Body of pancreas (tissue), 4 donors: ENCODE data around the gene SRRM2.

ENCODE experiments used
- POLR2A ChIP-seq, 3 donors: fragments of 450-650 bp; IDR thresholded peaks; one replicate each; pipeline ENCODE4 v1.6.1; 2016; ENCODE audit warnings: antibody characterized with exemption in 3 of 3, mild to moderate bottlenecking in 2 of 3
- TF ChIP-seq, protein P1 (sequence below), 7 experiments: fragments of 450-650 bp in 4 of 7; fragments of 200-600 bp in 3 of 7; sonication (generic) in 3 of 7; IDR thresholded peaks; one replicate each; pipeline ENCODE4 v1.5.1; 2016 to 2019; ENCODE audit warnings: antibody characterized with exemption in 7 of 7

DNA sequence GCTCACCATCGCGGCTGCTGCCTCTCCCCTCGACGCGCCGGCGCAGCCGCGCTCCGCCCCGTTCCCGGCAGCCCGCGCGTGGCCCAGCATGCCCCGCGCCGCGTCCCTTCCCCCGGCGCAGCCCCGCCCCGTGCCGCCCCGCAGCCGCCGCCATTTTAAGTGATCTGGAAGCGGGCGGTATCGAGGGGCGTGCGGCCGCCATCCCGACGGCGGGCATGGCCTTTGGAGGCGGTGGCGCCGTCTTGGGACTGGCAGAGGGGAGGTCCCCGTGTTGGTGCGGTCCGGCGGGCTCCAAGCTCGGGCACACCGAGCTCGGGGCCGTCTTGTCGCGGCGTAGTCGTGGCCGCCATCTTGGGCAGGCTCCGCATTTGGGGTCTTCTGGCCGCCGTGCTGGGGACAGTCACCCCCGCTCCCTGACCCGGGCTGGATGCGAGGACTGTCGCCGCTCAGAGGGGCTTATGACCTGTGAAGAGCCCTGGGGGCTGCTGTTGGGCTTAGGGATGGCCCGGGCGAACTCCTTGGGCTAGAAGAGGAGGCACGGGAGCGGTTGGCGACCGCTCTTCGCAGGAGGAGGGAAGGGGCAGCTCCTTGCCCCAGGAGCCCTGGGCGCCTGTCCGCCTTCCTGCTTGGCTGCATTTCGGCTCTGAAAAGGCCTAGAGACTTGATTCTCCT, 24.9 kb downstream of the SRRM2 start, which contains the start of gene ELOB:
- peak; percentile 65 to 73 (median 70) for TF ChIP-seq POLR2A (IDR thresholded peaks at IDR 0.05)
- TF ChIP-seq, protein P1, sequence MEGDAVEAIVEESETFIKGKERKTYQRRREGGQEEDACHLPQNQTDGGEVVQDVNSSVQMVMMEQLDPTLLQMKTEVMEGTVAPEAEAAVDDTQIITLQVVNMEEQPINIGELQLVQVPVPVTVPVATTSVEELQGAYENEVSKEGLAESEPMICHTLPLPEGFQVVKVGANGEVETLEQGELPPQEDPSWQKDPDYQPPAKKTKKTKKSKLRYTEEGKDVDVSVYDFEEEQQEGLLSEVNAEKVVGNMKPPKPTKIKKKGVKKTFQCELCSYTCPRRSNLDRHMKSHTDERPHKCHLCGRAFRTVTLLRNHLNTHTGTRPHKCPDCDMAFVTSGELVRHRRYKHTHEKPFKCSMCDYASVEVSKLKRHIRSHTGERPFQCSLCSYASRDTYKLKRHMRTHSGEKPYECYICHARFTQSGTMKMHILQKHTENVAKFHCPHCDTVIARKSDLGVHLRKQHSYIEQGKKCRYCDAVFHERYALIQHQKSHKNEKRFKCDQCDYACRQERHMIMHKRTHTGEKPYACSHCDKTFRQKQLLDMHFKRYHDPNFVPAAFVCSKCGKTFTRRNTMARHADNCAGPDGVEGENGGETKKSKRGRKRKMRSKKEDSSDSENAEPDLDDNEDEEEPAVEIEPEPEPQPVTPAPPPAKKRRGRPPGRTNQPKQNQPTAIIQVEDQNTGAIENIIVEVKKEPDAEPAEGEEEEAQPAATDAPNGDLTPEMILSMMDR (IDR thresholded peaks at IDR 0.05) = no peak
